ENCODE measurements around the gene PDE3B.
"Not testable (repeated sequence)": the region's sequence is repeated elsewhere in the genome, so short reads cannot be mapped to it uniquely, and the experiment has no call there.

Gene PDE3B

GRCh38 chr11:14626650-14627049, 17.0 kb upstream of the PDE3B start:
- TF ChIP-seq, protein P1, sequence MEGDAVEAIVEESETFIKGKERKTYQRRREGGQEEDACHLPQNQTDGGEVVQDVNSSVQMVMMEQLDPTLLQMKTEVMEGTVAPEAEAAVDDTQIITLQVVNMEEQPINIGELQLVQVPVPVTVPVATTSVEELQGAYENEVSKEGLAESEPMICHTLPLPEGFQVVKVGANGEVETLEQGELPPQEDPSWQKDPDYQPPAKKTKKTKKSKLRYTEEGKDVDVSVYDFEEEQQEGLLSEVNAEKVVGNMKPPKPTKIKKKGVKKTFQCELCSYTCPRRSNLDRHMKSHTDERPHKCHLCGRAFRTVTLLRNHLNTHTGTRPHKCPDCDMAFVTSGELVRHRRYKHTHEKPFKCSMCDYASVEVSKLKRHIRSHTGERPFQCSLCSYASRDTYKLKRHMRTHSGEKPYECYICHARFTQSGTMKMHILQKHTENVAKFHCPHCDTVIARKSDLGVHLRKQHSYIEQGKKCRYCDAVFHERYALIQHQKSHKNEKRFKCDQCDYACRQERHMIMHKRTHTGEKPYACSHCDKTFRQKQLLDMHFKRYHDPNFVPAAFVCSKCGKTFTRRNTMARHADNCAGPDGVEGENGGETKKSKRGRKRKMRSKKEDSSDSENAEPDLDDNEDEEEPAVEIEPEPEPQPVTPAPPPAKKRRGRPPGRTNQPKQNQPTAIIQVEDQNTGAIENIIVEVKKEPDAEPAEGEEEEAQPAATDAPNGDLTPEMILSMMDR (IDR thresholded peaks at IDR 0.05), result no peak
- Histone ChIP-seq H3K79me2 (no peaks in the 10 kb centered on the region), H3K27ac (no peak overlapping the region), H2AFZ (no peak overlapping the region), H3K4me1 (no peaks in the 10 kb centered on the region), H3K36me3 (ENCODE audit: control insufficient read depth, insufficient read depth, low read length) (no peaks in the 10 kb centered on the region), H3K9me3 (ENCODE audit: control insufficient read depth, low read length) (no peaks in the 10 kb centered on the region), H3K4me3 (ENCODE audit: low read depth, low read length) (no peak overlapping the region), H3K4me2 (ENCODE audit: low read length) (no peak overlapping the region), H3K9ac (no peak overlapping the region), H3K27me3 (ENCODE audit: control insufficient read depth, insufficient read depth, low read length) (no peaks in the 10 kb centered on the region)

GRCh38 chr11:14633506-14634224, 9.9 kb upstream of the PDE3B start:
- H3K4me1 ChIP-seq; H3K9me3 ChIP-seq (ENCODE audit: control insufficient read depth, low read length); H3K27ac ChIP-seq; H3K4me3 ChIP-seq (ENCODE audit: low read depth, low read length); H3K79me2 ChIP-seq; H3K9ac ChIP-seq; H3K36me3 ChIP-seq (ENCODE audit: control insufficient read depth, insufficient read depth, low read length); H2AFZ ChIP-seq; H3K27me3 ChIP-seq (ENCODE audit: control insufficient read depth, insufficient read depth, low read length); H3K4me2 ChIP-seq (ENCODE audit: low read length): not testable (repeated sequence)

- TF ChIP-seq, protein P1 (IDR thresholded peaks at IDR 0.05), result no peak
- Histone ChIP-seq H3K27ac (no peak overlapping the region), H3K9ac (no peak overlapping the region), H3K27me3 (ENCODE audit: control insufficient read depth, insufficient read depth, low read length) (no peaks in the 10 kb centered on the region), H3K4me3 (ENCODE audit: low read depth, low read length) (no peak overlapping the region), H3K36me3 (ENCODE audit: control insufficient read depth, insufficient read depth, low read length) (no peaks in the 10 kb centered on the region), H3K9me3 (ENCODE audit: control insufficient read depth, low read length) (no peaks in the 10 kb centered on the region), H3K79me2 (no peaks in the 10 kb centered on the region), H2AFZ (no peak overlapping the region), H3K4me2 (ENCODE audit: low read length) (no peak overlapping the region), H3K4me1 (no peaks in the 10 kb centered on the region)
Observed at GRCh38 chr11:14634813-14635212, 8.8 kb upstream of the PDE3B start.

GRCh38 chr11:14635546-14635945, 8.1 kb upstream of the PDE3B start:
- Histone ChIP-seq H3K9me3 (ENCODE audit: control insufficient read depth, low read length) (no peaks in the 10 kb centered on the region), H2AFZ (no peak overlapping the region), H3K9ac (no peak overlapping the region), H3K4me1 (no peaks in the 10 kb centered on the region), H3K36me3 (ENCODE audit: control insufficient read depth, insufficient read depth, low read length) (no peaks in the 10 kb centered on the region), H3K27me3 (ENCODE audit: control insufficient read depth, insufficient read depth, low read length) (no peaks in the 10 kb centered on the region), H3K79me2 (no peaks in the 10 kb centered on the region), H3K4me3 (ENCODE audit: low read depth, low read length) (no peak overlapping the region), H3K4me2 (ENCODE audit: low read length) (no peak overlapping the region), H3K27ac (no peak overlapping the region)
- TF ChIP-seq, protein P1 (IDR thresholded peaks at IDR 0.05), result no peak

DNA sequence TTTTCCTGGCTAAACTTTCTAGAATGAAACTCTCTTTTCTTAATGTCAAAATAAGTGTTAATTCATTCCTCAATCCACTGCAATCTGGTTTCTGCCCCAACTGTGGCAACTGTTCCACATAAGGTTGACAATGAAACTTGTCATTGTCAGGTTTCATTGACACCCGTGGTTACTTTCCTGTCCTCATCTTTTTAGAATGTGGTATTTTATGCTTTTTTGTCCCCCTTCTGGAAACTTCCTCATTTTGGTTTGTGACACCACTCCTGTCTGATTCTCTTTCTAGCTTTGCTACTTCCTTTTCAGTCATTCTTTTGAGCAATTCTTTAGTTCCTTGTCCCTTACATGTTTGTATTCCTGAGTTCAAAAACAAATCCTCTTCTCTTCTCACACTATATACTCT, 7.5 kb upstream of the PDE3B start:
- Histone ChIP-seq H3K4me2 (ENCODE audit: low read length) (no peak overlapping the region), H3K27me3 (ENCODE audit: control insufficient read depth, insufficient read depth, low read length) (no peaks in the 10 kb centered on the region), H2AFZ (no peak overlapping the region), H3K4me3 (ENCODE audit: low read depth, low read length) (no peak overlapping the region), H3K9me3 (ENCODE audit: control insufficient read depth, low read length) (no peaks in the 10 kb centered on the region), H3K27ac (no peak overlapping the region), H3K79me2 (no peaks in the 10 kb centered on the region), H3K4me1 (no peaks in the 10 kb centered on the region), H3K36me3 (ENCODE audit: control insufficient read depth, insufficient read depth, low read length) (no peaks in the 10 kb centered on the region), H3K9ac (no peak overlapping the region)
- TF ChIP-seq, protein P1 (IDR thresholded peaks at IDR 0.05), result no peak
